HG03342 (cell line): ENCODE results near the gene NFKB1.
"Not testable (repeated sequence)": the region's sequence is repeated elsewhere in the genome, so short reads cannot be mapped to it uniquely, and the experiment has no call there.

ENCODE experiments used
- ATAC-seq: cut with Tn5 transposase; IDR thresholded peaks from one replicate; pipeline ENCODE4 v1.9.1; 2021; ENCODE audit warnings: mild to moderate bottlenecking, moderate library complexity; ENCODE audit not compliant: unreplicated experiment

NFKB1 gene

DNA sequence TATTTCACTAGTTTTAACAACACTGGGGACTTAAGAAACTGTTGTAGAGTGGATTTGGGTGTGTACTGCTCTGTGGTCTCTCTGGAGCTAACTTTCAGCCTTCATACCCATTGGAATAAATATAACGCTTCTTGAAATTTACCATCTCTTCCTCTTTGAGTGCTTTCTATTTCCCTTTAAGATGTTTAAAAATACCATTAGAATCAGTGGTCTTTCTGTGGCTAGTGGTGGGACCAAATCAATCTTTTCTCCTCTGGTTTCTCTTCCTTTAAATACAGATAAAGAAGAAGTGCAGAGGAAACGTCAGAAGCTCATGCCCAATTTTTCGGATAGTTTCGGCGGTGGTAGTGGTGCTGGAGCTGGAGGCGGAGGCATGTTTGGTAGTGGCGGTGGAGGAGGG is 92.0 kb downstream of the NFKB1 start:
- ATAC-seq: no peak

DNA sequence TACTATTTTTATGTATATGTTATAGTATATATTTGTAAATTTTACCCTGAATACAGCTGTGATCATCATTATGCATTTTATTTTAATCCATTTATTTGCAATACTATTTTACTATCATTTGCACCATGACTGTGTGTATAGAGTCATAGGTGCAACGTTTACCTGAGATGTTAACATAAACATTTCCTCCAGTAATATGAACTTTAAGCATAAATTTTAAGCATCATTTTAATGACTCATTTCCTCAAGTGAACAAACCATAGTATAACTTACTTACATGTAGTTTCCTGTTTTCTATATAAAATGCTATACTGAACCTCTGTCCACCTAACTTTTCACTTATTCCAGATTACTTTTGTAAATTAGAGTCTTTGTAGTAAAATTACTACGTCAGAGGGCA is 92.8 kb downstream of the NFKB1 start:
- ATAC-seq: no peak

DNA sequence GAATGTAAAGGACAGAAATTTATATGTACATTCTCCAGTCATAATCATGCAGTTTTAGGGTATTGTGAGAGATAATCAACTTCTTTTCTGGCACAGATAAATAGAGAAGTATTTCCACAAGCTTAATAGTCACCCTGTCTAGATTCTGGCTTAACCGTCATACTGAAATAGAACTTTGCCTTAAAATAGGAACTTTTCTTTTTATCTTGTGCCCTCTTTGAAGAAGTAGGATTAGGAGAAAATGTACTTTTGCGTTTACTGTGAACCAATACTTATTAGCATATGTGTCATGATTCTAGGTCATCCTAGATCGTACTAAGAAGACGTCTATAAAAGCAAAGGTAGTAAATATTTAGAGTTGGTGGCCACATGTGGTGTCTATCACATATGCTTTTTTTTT is 95.4 kb downstream of the NFKB1 start:
- ATAC-seq: no peak

DNA sequence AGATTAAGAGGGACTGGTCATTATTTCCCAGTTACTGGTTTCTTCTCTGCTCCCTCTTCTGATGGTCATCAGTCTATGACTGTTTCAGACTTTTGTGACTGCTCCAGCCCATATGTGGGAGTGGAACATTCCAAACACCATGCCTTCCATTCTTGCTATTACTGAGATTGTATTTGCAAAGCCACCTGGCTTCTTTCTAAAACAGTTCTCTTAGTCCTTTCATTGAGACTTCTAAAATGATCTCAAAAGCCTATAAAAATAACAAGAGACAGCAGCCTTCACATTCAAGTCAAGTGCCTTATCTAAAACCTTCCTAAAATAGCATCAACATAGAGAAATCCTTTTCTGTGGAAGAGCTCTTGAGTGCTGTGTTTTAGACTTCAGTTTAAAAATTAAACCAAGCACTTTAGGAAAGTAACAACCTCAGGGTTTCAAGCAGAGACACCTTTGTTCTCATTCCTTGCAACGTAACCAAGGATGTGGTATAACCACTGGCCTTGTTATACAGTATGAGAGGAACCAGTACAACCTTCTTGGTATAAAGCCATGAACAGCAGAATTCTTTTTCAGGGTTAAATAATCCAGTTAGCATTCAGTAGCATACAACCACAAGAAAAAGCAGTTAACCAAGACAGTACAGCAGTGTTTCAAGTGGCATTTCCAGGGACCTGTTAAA is 97.1 kb downstream of the NFKB1 start:
- peak; percentile 70 for ATAC-seq

DNA sequence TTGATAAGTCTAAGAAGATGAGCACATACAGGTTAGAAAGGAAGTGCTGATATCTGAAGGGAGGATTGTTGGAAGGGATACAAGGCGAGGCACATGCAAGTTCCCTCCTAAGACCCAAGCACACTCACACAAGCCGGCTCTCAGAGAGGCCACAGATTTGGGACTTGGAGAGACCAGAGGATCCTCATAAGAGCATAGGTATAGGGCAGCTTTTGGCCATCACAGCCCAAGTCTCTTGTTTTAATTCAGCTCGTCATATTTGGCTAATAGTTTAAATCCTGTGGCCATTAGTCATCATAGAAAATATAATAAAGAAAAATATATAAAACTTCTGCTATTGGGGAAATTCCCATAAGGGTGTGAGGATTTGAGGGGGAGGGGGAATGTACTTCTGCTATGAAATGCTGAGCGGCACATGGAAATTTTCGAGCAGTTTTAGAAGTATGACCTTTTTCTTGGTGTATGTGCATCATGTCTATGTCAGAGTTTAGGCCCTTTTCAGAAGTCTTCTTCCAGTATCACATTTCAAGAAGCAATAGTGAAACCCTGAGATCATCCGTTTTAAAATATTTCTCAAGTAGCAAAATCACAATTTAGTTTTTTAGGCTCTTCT is 97.7 kb downstream of the NFKB1 start:
- peak; percentile 42 for ATAC-seq

DNA sequence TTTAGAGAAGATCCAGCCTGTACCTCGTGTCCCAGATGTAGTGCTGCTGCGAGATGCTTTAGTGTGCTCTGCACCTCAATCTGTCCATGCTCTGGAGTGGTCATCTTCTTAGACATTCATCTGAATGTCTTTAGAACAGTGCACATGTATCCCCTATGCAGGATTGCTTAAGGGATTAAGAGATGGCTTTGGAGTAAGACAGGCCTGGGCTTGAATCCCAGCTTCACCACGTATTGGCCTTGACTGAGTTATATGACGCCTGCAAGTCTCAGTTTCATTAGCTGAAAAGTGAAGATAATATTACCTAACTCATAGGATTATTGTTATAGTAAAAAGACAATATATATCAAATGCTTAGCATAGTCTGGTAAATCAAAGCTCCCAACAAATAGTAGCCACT is 98.3 kb downstream of the NFKB1 start:
- ATAC-seq: no peak

DNA sequence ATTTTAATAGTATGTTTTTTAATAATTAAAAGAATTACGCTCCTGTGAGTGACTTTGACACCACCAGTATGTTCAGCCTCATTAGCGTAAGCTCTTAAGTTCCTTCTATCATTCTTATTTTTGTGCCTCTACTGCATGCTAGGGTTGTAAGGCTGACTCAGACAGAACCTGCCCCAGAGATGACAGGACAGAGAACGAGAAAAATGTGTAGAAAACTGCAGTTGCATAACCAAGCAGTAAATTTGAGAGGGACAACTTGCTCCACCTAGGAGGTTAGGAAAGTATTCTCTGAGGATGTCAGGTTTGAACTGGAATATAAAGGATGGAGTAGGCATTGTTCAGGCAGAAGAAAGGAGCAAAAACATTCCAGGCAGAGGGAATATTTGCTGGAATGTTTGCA is 98.7 kb downstream of the NFKB1 start:
- ATAC-seq: no peak

DNA sequence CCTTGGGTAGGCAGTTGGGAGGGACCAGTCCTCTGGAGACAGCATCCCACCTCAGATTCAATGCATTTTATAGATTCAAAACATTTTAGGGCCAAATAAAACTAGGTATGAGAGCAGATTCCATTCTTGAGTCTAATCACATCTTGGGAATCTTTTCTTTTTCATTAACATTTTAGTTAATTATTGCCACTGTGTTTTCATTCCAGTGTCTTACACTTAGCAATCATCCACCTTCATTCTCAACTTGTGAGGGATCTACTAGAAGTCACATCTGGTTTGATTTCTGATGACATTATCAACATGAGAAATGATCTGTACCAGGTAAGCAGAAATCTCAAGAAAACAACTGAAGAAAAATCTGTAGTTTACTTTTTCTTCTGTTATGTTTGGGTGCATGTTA is 99.5 kb downstream of the NFKB1 start:
- no peak for ATAC-seq

DNA sequence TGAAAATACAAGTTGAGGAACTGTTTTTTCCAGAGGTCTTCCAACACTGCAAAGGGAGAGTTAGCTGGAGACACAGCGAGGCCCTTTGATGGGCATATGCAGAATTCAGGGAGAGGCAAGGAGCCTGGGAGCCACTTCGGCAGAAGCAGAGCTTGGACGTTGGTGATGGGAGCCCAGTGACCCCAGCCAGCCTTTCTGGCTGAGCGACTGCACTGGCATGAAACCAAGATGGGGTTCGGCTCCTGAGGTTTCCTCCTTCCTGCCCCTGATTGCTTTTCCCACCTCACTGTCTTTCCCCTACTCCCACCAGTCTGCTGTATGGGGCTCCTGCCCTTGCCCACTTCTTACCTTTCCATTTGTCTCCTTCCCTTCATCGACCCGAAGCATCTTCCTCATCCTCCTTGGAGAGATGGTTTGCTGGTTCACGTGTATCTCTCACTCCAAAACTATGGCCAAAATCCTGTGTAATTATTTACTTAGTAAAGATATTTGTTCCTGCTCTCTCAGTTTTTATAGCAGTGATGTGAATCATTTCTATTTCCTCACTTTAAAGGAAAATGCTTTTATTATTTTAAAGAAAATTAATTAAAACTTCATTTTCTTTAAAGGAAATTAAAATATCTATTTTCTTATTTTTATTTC is 100.5 kb downstream of the NFKB1 start:
- no peak for ATAC-seq

DNA sequence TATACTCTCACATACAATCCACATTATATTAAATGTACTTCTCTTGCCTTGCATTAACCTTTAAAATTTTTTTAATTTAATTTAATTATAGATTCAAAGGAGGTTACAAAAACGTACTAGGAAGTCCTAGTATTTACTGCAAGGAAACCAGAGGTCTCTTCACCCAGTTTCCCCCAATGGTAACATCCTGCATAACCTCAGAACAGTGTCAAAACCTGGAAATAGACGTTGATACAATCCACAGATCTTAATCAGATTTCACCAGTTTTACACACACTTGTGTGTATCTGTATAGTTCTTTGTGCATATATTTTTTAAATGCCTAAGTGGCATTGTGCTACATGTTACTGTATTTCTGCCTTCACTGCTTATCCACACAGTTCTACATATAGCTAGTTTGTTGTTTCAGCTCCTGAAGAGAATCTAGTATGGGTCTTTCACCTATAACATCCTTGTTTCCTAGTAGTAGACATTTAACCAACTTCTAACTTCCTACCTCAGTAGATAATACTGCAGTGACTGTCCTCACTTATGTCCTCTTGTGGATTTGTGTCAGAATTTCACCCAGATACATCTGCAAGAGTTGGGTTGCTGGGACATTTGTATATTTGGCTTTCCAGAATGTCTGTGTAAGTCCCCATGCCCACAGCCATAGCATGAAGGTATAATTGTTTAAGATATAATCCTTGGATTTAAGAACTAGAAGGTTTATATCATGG is 103.2 kb downstream of the NFKB1 start:
- no peak for ATAC-seq

DNA sequence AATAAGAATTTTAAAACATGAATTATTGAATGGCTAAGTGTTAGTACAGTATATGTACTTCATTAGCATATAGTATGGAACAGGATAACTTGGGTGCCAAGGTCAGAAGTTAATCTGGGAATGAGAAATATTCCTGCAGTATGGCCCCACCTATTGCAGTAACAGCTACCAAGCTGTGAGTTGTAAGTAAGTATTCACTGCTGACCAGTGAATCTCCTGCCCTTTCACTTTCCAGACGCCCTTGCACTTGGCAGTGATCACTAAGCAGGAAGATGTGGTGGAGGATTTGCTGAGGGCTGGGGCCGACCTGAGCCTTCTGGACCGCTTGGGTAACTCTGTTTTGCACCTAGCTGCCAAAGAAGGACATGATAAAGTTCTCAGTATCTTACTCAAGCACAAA is 105.1 kb downstream of the NFKB1 start:
- no peak for ATAC-seq

DNA sequence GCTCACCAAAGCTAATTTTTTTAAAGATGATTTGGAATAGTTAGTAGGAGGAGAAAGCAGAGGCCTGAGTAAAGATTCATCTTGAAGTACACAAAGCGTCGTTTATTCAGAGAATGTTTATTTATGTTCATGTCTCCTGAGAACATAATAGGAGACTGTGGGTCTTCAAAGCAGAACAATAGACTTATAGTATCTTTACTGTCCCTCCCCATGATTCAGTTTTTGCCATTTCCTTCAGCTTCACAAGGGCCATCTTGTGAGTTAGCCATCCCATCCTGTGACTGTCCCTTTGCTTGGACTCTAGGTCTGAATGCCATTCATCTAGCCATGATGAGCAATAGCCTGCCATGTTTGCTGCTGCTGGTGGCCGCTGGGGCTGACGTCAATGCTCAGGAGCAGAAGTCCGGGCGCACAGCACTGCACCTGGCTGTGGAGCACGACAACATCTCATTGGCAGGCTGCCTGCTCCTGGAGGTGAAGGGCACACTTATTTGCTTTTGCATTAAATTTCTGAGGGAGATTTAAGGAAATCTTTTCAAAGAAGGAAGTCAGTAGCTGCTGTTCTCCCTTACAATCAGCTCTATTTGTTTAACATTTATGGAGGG is 105.8 kb downstream of the NFKB1 start:
- ATAC-seq: no peak

DNA sequence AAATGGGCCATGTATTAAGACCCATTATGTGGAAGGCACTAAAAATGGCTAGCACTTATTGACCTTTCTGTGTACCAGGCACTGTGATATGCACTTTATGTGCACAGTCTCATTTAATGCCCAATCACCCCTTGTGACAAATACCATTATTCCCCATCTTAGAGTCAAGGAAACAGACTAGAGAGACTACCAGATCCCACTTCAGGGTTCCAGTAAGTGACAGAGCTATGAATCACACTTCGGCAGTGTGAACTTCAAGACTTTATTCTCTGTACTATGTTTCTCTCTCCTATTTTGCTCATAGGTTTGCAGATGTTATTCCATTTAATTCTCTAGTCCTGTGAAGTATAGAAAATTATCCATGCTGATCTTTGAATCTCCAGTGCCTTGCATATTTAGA is 107.0 kb downstream of the NFKB1 start:
- no peak for ATAC-seq

DNA sequence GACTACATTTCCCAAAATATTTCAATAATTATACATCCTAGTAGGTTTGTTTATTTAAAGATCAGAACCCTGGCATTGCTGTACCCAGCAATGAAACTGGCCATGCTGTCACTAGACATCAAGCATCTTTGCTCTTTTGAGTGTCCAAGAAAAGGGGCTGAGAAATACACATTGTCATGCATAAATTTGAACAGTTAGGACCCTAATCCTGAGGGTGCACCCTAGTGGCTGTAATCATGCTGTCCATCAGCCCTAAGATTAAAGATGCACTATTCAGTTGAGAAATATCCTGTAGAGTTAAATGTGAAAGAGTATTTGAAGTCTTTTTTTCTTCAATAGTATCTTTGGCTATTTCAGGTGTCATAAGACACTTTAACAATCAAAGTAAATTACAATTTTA is 108.8 kb downstream of the NFKB1 start:
- ATAC-seq: no peak

DNA sequence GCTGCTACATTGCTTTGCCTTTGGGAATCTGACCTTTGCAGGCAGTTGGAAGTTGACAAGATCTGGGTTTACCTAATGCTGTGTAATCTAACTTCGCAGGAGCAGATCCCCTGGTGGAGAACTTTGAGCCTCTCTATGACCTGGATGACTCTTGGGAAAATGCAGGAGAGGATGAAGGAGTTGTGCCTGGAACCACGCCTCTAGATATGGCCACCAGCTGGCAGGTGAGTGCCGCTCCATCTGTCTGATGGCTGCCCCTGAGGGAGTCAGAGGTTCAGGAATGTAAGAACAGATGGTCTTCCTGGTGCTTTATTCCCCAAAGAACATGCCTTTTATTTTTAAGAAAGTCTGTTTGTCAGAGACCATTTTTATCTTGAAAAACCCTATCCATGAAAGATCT is 109.3 kb downstream of the NFKB1 start:
- ATAC-seq: no peak

DNA sequence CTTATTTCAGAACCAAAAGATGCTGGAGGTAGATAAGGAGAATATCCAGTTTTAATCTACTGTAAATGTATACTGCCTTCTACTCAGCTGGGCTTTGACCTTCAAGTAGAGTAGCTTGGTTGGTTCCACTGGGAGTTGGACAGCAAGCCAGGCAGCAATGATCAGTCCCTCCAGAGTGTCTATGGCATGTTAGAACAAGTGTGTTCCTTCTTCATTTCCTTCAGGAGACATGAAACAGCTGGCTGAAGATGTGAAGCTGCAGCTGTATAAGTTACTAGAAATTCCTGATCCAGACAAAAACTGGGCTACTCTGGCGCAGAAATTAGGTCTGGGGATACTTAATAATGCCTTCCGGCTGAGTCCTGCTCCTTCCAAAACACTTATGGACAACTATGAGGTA is 111.1 kb downstream of the NFKB1 start:
- ATAC-seq: no peak

DNA sequence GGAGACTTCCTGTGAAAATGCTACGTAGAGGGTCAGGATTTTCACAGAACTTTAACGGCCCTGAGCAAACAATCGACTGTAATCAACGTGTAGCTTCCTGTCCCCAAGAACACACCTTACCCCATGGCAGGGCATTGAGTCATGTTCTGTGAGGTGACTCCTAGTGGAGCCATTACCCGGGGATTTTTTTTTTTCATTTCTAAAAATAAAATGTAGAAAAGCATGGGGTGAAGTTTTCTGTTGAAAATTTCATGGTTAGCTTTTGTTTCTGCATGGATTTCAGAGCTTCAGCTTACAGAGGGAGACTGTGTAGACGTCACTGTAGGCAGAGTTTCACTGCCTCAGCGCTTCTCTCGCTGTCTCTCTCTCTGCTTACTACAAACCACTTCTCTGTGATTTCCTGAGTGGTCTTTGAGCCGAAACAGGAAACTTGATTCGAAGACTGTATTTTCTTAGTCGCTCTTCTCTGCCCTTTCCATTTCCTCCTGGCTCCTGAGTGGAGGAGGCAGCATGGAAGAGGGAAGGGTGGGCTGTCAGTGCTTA is 111.7 kb downstream of the NFKB1 start:
- no peak for ATAC-seq

DNA sequence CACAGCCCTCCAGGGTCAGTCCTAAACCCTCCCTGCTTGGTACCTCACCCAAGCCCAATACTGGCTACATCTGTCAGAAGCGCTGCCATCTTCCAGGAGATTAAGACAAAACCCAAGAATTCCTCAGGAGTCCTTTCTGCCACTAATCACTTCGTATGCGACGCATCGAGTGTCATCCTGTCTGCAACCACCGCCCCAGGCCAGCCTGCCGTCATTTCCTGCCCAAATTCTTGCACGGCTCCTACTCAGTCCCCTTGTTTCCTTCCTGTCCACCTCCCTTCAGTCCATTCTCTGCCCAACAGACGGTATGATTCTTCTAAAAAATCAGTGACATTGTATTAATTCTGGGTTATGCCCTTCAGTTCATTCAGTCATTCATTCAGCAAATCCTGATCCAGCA is 113.6 kb downstream of the NFKB1 start:
- ATAC-seq: no peak

DNA sequence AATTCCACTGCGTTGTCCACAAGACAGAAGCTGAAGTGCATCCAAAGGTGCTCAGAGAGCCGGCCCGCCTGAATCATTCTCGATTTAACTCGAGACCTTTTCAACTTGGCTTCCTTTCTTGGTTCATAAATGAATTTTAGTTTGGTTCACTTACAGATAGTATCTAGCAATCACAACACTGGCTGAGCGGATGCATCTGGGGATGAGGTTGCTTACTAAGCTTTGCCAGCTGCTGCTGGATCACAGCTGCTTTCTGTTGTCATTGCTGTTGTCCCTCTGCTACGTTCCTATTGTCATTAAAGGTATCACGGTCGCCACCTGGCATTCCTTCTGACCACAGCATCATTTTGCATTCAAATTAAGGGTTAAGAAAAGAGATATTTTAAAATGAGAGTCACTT is 115.5 kb downstream of the NFKB1 start:
- no peak for ATAC-seq

DNA sequence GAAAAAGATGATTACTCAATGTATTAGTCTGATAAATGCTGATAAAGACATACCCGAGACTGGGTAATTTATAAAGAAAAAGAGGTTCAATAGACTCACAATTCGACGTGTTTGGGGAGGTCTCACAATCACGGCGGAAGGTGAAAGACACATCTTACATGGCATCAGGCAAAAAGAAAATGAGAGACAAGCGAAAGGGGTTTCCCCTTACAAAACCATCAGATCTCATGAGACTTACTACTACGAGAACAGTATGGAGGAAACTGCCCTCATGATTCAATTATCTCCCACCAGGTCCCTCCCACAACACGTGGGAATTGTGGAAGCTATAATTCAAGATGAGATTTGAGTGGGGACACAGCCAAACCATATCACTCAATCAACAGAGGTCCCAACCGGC is 117.9 kb downstream of the NFKB1 start:
- ATAC-seq: not testable (repeated sequence)
